Hematopoietic multipotent progenitor cell treated with erythropoietin and hydrocortisone succinate and interleukin-3 and kit ligand, for 15 days (in vitro differentiated cells): Measurements from ENCODE around the gene CGB5.

Experiments used
- DNase-seq: peaks from one replicate; pipeline ENCODE4 v3.0.0-alpha.2; 2015; ENCODE audit warnings: low spot score

CGB5 gene

GRCh38 chr19:49057636-49058234 is 14.1 kb downstream of the CGB5 start, which contains the start of gene CGB7:
TSS of gene CGB7 (minus strand) at chr19:49057749. CDS start at chr19:49055375, 2,374 bp downstream.
- DNase-seq = no peak

- no peak for DNase-seq
Observed at GRCh38 chr19:49058562-49058961, 14.9 kb downstream of the CGB5 start.

DNA sequence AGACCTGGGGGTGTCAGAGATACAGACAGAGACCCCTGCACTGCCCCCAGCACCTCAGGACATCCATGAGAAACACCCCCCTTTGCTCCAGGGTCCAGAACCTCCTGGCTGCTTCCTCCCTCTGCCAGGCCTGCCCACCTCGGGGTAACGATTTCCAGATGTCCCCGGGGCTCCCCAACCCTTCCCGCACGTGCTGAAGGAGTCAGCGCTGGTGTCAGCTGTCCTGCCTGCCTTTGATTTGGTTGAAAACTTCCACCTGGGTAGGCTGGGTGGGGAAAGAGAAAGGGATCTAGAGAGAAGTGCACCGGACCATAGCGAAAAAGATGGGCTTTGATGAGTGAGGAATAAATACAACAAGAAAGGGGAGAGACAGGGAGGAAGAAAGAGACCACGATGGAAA is 15.4 kb downstream of the CGB5 start:
- no peak for DNase-seq

DNA sequence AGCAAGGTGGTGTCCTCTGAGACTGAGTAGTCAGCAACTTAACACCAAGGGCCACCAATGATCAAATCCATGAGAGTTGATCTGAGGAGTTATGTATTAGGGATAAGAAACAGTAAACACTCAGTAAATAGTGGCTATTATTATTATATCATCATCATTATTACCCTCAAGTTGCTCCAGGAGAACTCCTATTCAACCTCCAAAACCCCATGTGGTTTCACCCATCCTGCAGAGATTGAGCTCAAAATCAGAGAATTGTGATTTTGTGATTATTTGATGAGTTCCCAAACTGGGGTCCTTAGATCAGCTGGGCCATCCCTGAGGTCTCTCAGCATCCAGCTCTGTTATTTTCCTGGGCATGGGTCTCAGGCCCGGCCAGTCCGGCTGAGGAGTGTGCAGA is 17.4 kb downstream of the CGB5 start:
- no peak for DNase-seq

- DNase-seq = no peak
Observed at GRCh38 chr19:49061445-49061844, 17.8 kb downstream of the CGB5 start.

DNA sequence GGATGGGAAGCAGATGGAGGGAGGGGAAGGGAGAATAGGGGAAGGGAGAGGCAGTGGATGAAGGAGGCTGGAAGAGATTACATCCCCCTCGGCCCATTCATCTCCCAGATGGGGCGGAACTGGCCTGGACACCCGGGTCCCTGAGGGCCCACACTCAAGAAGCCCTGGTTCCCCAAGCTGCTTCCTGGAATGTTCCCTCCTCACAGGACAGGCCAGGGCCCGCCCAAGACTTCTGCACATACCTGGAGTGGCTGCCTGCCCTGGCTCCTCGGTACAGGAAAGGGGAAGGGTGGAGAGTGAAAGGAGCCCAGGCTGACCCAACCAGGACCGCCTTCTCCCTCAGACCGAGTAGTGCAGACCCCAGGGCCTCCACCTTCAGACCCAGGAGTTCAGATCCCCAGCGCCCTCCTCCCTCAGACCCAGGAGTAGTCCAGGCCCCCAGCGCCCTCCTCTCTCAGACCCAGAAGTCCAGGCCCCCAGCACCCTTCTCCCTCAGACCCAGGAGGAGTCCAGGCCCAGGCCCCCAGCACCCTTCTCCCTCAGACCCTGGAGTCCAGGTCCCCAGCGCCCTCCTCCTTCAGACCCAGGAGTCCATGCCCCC is 20.5 kb downstream of the CGB5 start:
- DNase-seq = no peak

- DNase-seq = no peak
Observed at GRCh38 chr19:49064768-49065611, 21.3 kb downstream of the CGB5 start, which contains the start of gene NTF4. TSS of gene NTF4 (minus strand) at chr19:49064818. CDS start at chr19:49061997, 2,821 bp downstream.

DNA sequence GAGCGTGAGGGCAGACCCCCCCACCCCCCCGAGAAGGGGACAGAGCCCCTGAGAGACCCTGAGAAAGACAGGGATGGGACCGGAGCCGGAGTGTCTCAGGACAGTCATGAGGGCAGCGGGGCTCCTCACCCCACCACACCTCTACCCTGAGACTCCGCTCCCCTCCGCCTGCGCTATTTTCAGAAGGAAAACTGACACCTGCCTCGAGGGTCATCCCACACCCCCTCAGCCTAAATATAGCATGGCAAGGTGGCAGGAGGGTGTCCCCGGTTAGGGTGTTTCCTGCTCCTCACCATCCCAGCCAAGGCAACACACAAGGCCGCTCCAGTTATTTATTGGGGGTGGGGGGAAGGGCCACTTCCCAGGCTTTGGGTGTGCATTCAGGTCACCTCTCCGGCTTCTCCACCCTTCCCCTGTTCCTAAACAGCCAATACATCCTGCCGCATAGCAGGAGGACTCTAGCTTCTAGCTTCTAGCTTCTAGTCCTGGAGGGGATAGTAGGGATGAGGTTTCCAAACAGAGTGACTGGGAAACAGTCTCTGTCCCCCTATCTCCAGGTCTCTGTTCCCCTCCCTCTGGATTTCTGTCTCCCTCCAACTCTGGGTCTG is 22.4 kb downstream of the CGB5 start:
- no peak for DNase-seq

DNA sequence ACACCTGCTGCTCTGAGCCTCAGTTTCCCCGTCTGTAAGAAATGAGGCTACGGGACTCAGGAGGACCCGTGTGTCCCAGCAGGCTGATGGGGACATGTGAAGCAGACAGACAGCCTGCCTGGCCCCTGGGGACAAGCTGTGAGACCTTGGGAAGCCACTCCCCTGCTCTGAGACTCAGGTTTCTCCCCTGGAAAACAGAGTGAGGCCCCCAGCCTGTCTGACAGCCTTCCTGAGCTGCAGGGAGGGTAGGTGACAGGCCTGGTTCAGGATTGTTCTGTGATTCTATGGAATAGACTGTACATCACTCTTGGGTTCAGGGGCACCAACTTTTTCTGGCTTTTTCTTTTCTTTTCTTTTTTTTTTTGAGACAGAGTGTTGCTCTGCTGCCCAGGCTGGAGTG is 23.9 kb downstream of the CGB5 start:
- no peak for DNase-seq

- no peak for DNase-seq
Observed at GRCh38 chr19:49069026-49069425, 25.4 kb downstream of the CGB5 start.

- DNase-seq = no peak
Observed at GRCh38 chr19:49070416-49070815, 26.8 kb downstream of the CGB5 start.

GRCh38 chr19:49071860-49072547 is 28.4 kb downstream of the CGB5 start:
- DNase-seq = no peak

- DNase-seq = no peak
Observed at GRCh38 chr19:49073514-49074378, 30.1 kb downstream of the CGB5 start.

GRCh38 chr19:49074869-49075268 is 31.2 kb downstream of the CGB5 start:
- peak; percentile 17 for DNase-seq

DNA sequence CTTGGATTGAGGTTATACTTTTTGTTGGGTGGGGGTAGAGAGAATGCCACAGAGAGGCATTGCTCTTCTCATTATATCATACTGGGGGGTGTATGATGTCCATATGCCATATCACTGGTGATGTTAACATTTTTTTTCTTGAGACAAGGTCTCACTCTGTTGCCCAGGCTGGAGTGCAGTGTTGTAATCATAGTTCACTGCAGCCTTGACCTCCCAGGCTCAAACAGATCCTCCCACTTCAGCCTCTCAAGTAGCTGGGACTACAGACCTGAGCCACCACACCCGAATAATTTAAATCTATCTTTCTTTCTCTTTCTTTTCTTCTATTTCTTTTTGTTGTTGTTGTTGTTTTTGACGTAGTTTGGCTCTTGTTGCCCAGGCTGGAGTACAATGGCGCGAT is 36.7 kb downstream of the CGB5 start:
- DNase-seq = no peak

GRCh38 chr19:49081273-49081672 is 37.6 kb downstream of the CGB5 start:
- no peak for DNase-seq

DNA sequence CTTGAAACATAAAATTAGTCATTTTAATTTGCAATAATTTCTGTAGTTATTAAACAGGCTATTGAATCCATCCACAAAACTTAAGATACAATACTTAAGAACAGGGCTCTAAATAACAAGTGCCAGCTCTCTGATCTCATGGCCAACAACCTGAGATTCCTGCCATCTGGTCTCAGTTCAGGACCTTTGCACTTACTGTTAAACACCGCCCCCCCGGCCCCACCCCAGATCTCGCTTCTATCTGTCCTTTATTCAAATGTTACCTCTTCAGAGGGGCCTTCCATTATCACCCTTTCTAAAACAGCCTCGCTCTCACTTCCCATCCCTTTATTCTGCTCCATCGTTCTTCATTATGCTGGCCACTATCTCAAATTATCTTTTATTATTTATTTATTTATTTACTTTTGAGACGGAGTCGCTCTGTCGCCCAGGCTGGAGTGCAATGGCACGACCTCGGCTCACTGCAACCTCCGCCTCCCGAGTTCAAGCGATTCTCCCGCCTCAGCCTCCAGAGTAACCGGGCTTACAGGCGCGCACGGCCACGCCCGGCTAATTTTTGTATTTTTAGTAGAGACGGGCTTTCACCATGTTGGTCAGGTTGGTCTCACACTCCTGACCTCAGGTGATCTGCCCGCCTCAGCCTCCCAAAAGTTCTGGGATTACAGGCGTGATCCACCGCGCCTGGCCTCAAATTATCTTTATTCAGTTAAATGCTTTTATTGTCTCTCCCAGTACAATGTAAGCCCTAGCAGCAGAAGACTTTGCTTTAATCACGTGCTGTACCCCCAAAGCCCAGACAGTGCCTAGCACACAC is 40.8 kb downstream of the CGB5 start:
- DNase-seq = no peak

DNA sequence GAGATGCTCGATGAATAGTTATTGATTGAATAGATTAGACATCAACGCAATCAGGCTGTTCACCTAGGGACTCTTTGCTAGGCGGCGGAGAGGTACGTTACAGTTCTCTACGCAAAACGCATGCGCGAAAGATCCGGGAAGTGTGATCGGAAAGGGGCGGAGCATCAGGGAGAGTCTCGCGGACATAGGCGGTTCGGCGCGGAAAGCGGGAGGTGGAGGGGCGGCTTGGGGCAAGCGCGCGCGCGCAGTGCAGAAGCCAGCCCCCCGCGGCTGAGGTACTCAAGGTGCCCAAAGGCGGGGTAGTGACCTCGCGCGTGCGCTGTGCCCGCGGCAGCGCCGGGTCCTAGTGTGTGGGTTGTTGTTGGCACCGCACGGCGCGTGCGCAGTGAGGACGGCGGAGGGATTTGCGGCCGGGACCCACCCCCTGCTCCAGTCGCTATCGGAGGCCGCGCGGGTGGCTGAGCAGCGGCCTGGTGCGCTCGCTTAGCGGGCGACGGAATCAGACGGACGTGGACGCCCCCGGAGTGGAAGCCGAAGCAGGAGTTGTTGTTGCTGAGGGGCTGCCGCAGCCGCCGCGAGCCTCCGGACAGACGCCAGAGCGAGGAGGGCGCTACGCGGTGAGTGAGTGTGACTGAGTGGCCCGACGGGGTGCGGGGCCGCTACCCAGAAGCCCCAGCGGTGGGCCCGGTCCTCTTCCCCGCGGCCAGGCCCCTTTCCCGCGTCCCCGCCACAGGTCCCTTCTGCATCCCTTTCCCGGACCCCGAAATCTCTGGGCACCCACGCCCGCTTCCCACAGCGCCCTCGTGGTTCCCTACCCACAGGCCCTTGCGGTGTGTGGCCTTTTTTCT is 41.6 kb downstream of the CGB5 start, which contains the start of gene SNRNP70:
Gene SNRNP70 (plus strand): TSS at position 432 of the 848 bp plus-strand sequence. CDS start 964 bp downstream, outside the sequence.
- DNase-seq = peak; percentile 98

GRCh38 chr19:49085868-49086232 is 42.2 kb downstream of the CGB5 start:
- no peak for DNase-seq
